OCI-LY1 (cell line): Measurements from ENCODE around the gene CLSTN3.

ENCODE experiments used
- EZH2 ChIP-seq: fragments of 200-600 bp; sonication (generic), shearing (Covaris generic); IDR thresholded peaks from 2 replicates; pipeline ENCODE4 v1.8.0; 2017; ENCODE audit warnings: borderline replicate concordance, mixed run types, mild to moderate bottlenecking, antibody characterized with exemption, low read length, moderate library complexity, mixed read lengths
- TF ChIP-seq, protein P1 (sequence below): fragments of 200-600 bp; sonication (generic), shearing (Covaris generic); IDR thresholded peaks from 2 replicates; pipeline ENCODE4 v1.5.1; 2017; ENCODE audit warnings: mild to moderate bottlenecking, antibody characterized with exemption, low read length, moderate library complexity, mixed read lengths

DNA sequence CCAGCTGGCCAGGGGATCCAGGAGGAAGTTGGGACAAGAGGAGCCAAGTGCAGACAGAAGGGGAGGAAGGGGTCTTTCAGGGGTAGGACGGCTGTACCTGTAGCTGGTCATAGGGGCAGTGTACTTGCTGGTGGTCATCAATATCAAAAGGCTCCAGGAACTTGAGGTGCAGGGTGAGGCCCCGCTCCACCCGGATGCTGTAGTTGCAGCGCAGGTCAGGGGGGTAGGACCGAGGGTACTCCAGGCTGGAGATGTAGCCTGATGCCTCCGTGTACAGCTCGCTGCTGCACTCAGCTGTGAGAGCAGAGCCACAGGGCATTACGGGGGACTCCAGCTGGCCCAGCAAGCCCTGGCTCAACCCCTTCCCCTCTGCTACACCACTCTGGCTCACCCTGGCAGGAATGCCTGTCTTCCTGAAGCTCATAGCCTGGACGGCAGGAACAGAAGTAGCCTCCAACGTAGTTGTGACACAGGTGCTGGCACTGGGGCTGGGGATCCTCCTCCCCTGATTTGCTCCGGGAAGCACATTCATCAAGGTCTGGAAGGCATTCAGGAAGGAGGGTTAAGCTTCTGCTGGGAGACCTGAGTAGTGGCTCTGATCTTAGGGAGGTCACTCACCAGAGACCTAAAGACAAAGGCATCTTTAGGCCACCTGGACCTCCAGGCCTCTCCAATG lies 40.8 kb upstream of the CLSTN3 start:
- TF ChIP-seq, protein P1, sequence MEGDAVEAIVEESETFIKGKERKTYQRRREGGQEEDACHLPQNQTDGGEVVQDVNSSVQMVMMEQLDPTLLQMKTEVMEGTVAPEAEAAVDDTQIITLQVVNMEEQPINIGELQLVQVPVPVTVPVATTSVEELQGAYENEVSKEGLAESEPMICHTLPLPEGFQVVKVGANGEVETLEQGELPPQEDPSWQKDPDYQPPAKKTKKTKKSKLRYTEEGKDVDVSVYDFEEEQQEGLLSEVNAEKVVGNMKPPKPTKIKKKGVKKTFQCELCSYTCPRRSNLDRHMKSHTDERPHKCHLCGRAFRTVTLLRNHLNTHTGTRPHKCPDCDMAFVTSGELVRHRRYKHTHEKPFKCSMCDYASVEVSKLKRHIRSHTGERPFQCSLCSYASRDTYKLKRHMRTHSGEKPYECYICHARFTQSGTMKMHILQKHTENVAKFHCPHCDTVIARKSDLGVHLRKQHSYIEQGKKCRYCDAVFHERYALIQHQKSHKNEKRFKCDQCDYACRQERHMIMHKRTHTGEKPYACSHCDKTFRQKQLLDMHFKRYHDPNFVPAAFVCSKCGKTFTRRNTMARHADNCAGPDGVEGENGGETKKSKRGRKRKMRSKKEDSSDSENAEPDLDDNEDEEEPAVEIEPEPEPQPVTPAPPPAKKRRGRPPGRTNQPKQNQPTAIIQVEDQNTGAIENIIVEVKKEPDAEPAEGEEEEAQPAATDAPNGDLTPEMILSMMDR = no peak
- no peak for TF ChIP-seq EZH2
